SK-N-MC (cell line): ENCODE data around the gene SH3BGR.
A peak's percentile ranks its signal among the peaks of the same experiment; 100 is the strongest.

Experiments used
- DNase-seq: peaks from one replicate; pipeline ENCODE4 v3.0.0-alpha.2; 2011; ENCODE audit warnings: low read depth, low spot score
- H3K27ac ChIP-seq: fragments of 200-600 bp; sonication (generic); 2 replicates; pipeline ENCODE4 v1.5.1; 2016; ENCODE audit warnings: mixed run types
- H3K36me3 ChIP-seq: fragments of 200-600 bp; sonication (generic); 2 replicates; pipeline ENCODE4 v1.6.1; 2017; ENCODE audit warnings: antibody characterized with exemption, low read length, mixed read lengths; ENCODE audit not compliant: insufficient read depth
- H3K4me3 ChIP-seq: fragments of 200-600 bp; sonication (generic); 2 replicates; pipeline ENCODE4 v1.5.1; 2016
- H3K9ac ChIP-seq: fragments of 200-600 bp; sonication (generic); 2 replicates; pipeline ENCODE4 v1.8.0; 2017; ENCODE audit warnings: mixed run types, mixed read lengths; ENCODE audit not compliant: insufficient read length
- H3K9me3 ChIP-seq: fragments of 200-600 bp; sonication (generic); 2 replicates; pipeline ENCODE4 v1.6.1; 2017; ENCODE audit warnings: low read depth, mild to moderate bottlenecking, antibody characterized with exemption, low read length, moderate library complexity, mixed read lengths
- EZH2 ChIP-seq: fragments of 200-600 bp; sonication (generic); IDR thresholded peaks from one replicate; pipeline ENCODE4 v1.6.1; 2017; ENCODE audit warnings: antibody characterized with exemption
- FOXP2 ChIP-seq: optimal IDR thresholded peaks from 2 replicates; pipeline ENCODE3; 2011; ENCODE audit warnings: mild to moderate bottlenecking, moderate library complexity; ENCODE audit not compliant: insufficient read depth; ENCODE audit errors: extremely low read length, control extremely low read depth
- POLR2AphosphoS5 ChIP-seq: IDR thresholded peaks from 2 replicates; pipeline ENCODE4 v1.6.1; 2012; ENCODE audit warnings: mild to moderate bottlenecking, low read depth, low read length, borderline replicate concordance

The SH3BGR gene

DNA sequence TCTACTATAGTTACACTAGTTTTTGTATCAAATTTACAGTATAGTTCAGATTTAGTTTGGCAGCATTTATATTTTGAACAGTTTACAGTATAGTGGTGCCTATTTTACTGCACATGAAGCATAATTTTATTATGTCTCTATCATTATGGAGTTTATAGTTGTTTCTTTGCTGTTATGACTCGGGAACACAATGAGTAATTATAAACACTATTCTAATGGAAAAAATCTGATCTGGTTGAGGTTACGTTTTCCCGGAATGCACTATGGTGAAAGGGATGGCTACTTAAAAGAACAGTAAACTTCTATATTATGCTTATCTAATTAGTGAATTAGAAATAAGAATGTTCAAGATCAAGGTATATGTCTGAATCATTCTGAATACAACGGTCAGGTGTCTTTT is 16.8 kb upstream of the SH3BGR start:
- TF ChIP-seq FOXP2 = no peak
- TF ChIP-seq EZH2 = no peak
- no peak for TF ChIP-seq POLR2AphosphoS5

DNA sequence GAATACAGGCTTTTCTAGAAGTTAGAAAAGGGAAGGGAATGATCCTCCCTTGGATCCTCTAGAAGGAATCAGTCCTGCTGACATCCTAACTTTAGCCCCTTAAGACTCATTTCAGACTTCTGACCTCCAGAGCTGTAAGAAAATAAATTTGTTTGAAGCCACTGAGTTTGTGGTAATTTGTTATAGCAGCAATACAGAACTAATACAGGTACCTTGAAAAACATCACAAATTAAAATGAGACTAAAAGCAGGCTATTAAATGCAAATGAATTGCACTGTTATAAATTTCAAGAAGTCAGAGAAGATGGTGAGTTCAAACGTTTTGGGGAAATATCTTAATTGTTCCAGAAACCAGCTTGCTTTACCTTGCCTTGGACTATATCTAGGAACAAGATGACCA is 12.5 kb upstream of the SH3BGR start:
- TF ChIP-seq EZH2 (no peak), POLR2AphosphoS5 (no peak), FOXP2 (no peak)
- Histone ChIP-seq H3K9ac (no peak overlapping the region), H3K4me3 (no peak overlapping the region), H3K27ac (no peak overlapping the region), H3K36me3 (no peaks in the 10 kb centered on the region), H3K9me3 (no peaks in the 10 kb centered on the region)
- no peak for DNase-seq

More for the DNA sequence above, 16.8 kb upstream of the SH3BGR start:
- Histone ChIP-seq H3K9ac (no peak overlapping the region), H3K9me3 (no peaks in the 10 kb centered on the region), H3K27ac (no peak overlapping the region), H3K36me3 (no peaks in the 10 kb centered on the region), H3K4me3 (no peak overlapping the region)
- DNase-seq = no peak

DNA sequence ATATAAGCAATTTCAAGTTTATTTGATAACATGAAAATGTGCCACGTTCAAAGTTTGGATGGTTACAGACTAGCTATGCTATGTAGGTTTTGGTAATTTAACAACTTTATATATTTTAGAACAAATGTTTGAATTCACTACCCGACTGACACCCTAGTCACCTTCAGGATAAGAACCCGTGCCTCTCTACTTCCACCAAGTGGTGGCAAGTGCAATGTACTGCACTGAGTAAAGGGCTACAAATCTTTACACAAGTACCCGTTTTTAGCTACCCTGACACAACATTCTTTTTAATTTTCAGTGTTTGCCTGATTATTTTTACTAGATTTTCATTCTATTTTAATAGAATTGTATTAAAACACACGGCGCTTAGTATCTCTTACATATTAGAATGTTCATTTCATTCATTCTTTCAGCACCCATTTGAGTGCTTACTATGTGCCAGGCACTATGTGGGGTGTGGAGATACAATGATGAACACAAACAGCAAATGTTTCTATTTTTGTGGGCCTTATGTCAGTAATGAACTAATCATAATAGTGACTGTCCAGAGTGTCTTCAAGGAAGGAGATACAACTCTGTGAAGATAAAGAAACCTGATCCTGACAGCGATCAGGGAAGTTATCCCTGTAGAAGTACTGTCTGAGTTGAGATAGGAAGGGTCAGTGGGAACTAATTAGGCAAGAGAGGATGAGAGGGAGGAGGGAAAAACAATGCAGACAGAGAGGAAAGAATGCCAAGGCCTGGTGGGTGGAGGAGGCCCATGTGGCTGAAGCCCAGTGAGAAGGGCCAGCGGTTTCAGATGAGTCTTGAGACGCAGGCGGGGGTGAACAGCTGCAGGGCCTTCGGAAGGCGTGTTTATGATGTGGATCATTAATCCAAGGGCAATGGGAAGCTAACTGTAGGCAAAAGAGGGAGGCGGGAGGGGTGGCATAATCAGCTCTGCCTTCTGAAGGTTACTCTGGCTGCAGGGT is 10.0 kb upstream of the SH3BGR start:
- Histone ChIP-seq H3K4me3 (no peak overlapping the region), H3K36me3 (no peaks in the 10 kb centered on the region), H3K9me3 (no peaks in the 10 kb centered on the region), H3K27ac (no peak overlapping the region), H3K9ac (no peak overlapping the region)
- no peak for TF ChIP-seq POLR2AphosphoS5
- TF ChIP-seq FOXP2 = no peak
- TF ChIP-seq EZH2 = no peak
- peak; percentile 22 for DNase-seq

DNA sequence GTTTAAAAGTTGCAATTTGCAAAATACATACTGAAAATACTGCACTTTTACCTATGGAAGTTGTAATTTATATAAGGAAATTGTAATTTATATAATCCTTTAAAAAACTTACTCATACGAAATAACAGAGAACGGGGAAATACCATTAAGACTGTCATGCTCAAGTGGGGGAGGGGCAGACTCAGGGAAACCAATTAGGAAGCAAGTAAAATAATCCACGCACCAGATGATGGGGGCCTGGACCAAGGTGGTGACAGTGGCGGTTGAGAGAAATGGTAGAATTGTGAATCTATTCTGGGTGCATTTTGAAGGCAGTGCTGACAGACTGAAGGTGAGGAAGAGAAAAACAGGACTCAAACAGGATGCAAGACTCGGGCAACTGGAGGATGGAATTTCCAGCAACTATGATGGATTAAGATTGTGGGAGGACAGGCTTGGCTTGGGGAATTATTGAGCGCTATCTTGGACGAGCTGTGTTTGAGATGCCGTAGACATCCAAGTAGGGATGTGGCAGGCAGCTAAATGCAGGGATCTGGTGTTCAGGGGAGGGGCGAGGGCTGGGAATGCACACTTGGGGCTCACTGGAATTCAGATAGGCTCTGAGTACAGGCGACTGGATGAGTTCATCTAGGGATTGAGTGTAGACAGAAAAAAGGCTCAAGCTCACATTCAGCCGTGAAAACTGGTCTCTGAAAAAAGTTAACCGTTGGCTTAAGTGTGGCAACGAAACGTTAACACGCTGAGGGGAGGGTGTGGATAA is 7.2 kb upstream of the SH3BGR start:
- Histone ChIP-seq H3K9me3 (no peaks in the 10 kb centered on the region), H3K27ac (no peak overlapping the region), H3K9ac (peak overlapping the region; percentile 93), H3K4me3 (peak overlapping the region; percentile 86), H3K36me3 (no peaks in the 10 kb centered on the region)
- no peak for DNase-seq
- TF ChIP-seq POLR2AphosphoS5 = no peak
- no peak for TF ChIP-seq EZH2
- no peak for TF ChIP-seq FOXP2

DNA sequence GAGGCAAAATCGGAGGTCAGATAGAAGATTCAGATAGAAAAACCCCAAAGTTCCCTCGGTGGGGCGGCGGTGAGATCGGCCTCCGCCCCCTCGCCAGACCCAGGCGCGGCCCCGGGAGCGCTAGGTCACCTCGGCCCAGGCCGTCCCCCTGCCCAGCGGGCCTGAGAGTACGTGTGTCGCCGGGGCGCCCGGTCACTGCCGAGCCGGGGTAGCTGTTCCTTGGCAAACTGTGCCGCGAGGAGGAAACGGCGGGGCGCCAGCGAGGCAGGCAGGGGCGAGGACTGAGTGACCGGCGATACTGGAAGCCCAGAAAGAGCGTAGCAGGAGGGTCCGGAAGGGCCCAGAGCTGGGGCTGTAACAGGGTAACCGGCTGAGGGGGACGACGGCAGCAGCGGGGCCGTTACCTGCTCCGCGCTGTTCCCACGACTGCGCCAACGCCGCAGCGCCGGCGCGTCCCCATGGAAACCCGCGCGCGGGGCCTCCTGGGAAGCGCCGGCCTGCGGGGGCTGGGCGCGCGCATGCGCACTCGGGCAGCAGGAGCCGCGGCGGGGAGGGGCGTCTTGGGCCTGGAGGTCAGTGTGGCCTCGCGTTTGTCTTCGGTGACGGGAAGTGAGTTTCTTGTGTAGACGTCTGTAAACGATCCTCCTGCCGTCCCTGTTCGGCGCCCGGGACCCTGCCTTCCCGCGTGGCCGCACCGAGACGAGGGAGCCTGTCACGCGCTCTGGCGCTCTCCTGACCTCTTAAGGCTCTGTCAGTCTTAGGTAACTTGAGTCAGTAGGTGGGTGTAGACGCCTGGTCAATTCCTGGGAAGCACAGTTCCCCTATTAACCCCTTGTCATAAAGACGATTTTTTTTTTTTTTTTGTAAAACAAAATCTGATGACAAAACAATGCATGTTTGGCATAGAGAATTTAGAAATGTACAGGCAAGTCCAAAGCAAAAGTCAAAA is 6.2 kb upstream of the SH3BGR start, which contains the start of gene LCA5L:
TSS of gene LCA5L (minus strand) at position 458 of the 949 bp plus-strand sequence. CDS start 17,285 bp downstream, outside the sequence.
- H3K36me3 ChIP-seq = no peaks in the 10 kb centered on the region
- H3K9ac ChIP-seq = peak within 1 kb of the TSS; percentile 93
- no peak for TF ChIP-seq EZH2
- peak; percentile 83 for TF ChIP-seq POLR2AphosphoS5
- H3K9me3 ChIP-seq = no peaks in the 10 kb centered on the region
- no peak for DNase-seq
- peak within 1 kb of the TSS; percentile 86 for H3K4me3 ChIP-seq
- peak within 1 kb of the TSS; percentile 64; the same call in 1 of the 2 replicates for H3K27ac ChIP-seq

DNA sequence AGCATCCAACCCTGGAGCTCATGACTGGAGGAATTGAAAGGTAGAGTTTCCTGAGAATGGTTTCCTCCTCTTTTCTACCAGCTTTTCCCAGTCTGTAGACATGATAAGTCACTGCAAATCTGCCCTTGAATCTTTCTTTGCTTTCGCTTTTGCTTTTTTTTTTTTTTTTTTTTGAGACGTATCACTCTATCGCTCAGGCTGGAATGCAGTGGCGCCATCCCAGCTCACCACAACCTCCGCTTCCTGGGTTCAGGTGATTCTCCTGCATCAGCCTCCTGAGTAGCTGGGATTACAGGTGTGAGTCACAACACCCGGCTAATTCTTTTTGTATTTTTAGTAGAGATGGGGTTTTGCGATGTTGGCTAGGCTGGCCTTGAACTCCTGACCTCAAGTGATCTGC is 4.5 kb upstream of the SH3BGR start:
- Histone ChIP-seq H3K9me3 (no peaks in the 10 kb centered on the region), H3K36me3 (no peaks in the 10 kb centered on the region), H3K9ac (no peak overlapping the region), H3K27ac (no peak overlapping the region), H3K4me3 (no peak overlapping the region)
- DNase-seq = no peak
- TF ChIP-seq EZH2 (no peak), FOXP2 (no peak), POLR2AphosphoS5 (no peak)

DNA sequence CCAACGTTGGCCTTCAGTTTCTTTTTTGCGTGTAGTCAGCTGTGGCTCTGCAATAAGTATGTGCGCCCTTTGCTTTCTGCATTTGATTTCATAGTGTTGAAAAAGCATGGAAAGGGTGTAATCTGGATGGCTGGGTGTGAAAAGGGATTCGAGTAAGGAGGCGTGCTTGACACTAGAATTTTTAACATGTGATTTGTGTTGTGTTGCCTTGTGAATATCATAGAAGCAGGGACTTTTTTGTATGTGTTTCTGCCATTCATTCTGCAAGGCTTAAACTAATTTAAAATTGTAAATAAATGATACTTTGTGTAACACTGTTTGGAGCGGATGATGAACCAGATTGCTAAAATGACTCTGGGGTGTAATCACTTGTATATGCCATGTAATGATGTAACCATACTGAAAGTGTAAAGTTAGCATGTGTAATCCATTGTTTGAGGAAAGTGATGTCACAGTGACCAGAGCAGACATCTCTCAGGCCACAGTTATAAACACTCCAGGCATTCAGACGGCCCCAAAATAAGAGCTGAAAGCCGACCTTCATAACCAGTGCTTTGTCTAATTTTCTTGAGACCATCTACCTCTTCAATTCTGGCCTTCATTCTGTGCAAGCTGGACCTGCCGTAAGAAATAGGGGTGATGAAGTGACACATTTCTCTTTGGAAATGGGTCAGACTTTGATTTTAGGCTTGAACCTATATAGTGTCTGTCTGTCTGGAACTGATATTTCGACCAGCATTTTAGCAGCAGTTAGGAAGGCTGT is 618 bp downstream of the SH3BGR start:
- no peak for TF ChIP-seq POLR2AphosphoS5
- no peak for TF ChIP-seq EZH2
- TF ChIP-seq FOXP2 = no peak
- no peaks in the 10 kb centered on the region for H3K9me3 ChIP-seq
- no peak overlapping the region for H3K9ac ChIP-seq
- no peak overlapping the region for H3K27ac ChIP-seq
- no peak overlapping the region for H3K4me3 ChIP-seq
- no peak for DNase-seq
- no peaks in the 10 kb centered on the region for H3K36me3 ChIP-seq
